Stimulated activated CD4-positive, alpha-beta T cell treated with anti-CD3 and anti-CD28 coated beads, Interleukin-1b, Interleukin-23, amount 100 ng/mL, for 1 hour (primary cell): ENCODE measurements around the gene LETM1.

Experiments used
- DNase-seq, 2 donors: peaks; one replicate each; pipeline ENCODE4 v3.0.0-alpha.2; 2020; ENCODE audit warnings: low read depth in 2 of 2

The LETM1 gene

GRCh38 chr4:1806596-1807331 is 49.2 kb downstream of the LETM1 start:
- DNase-seq: no peak

- DNase-seq: no peak
These were observed 49.8 kb downstream of the LETM1 start for GRCh38 chr4:1806223-1806564.

- DNase-seq: no peak
These were observed 50.3 kb downstream of the LETM1 start for GRCh38 chr4:1805493-1806222.

- DNase-seq: no peak
These were observed 51.1 kb downstream of the LETM1 start for GRCh38 chr4:1804638-1805492.

GRCh38 chr4:1803523-1804423 is 52.2 kb downstream of the LETM1 start:
- no peak for DNase-seq

- no peak for DNase-seq
These were observed 53.0 kb downstream of the LETM1 start for GRCh38 chr4:1802720-1803522.

- no peak for DNase-seq
These were observed 53.7 kb downstream of the LETM1 start for GRCh38 chr4:1802151-1802715.

- DNase-seq: no peak
These were observed 54.5 kb downstream of the LETM1 start for GRCh38 chr4:1801286-1801958.

GRCh38 chr4:1800805-1801204 is 55.2 kb downstream of the LETM1 start:
- no peak for DNase-seq

GRCh38 chr4:1799387-1800375 is 56.3 kb downstream of the LETM1 start:
- DNase-seq: no peak

GRCh38 chr4:1798580-1799386 is 57.2 kb downstream of the LETM1 start:
- no peak for DNase-seq

- DNase-seq: no peak
These were observed 57.9 kb downstream of the LETM1 start for GRCh38 chr4:1797861-1798579.

GRCh38 chr4:1797298-1797860 is 58.6 kb downstream of the LETM1 start:
- DNase-seq: no peak

- no peak for DNase-seq
These were observed 59.3 kb downstream of the LETM1 start for GRCh38 chr4:1796486-1797204.

GRCh38 chr4:1795299-1796195 is 60.4 kb downstream of the LETM1 start:
- no peak for DNase-seq
